Endodermal cell (in vitro differentiated cells): ENCODE measurements around the gene SNAPC5. TPM values are rescaled to one million over a fixed set of nuclear protein-coding genes. Genes with fewer than 3 reads are reported as not detected.
"Not testable (repeated sequence)": the region's sequence is repeated elsewhere in the genome, so short reads cannot be mapped to it uniquely, and the experiment has no call there.

Source experiments
- DNase-seq: peaks from one replicate; pipeline ENCODE4 v3.0.0-alpha.2; 2017
- H3K27ac ChIP-seq: 2 replicates; pipeline ENCODE4 v1.5.1; 2013; ENCODE audit warnings: mild to moderate bottlenecking, low read depth, low read length, moderate library complexity
- H3K27me3 ChIP-seq: 2 replicates; pipeline ENCODE4 v1.6.1; 2013; ENCODE audit warnings: mild to moderate bottlenecking, low read length, moderate library complexity; ENCODE audit not compliant: insufficient read depth, control insufficient read depth, poor library complexity, severe bottlenecking
- H3K36me3 ChIP-seq: 2 replicates; pipeline ENCODE4 v1.7.0; 2013; ENCODE audit warnings: mild to moderate bottlenecking, low read length, moderate library complexity; ENCODE audit not compliant: control insufficient read depth, insufficient read depth
- H3K4me1 ChIP-seq: one replicate; pipeline ENCODE4 v1.7.0; 2013; ENCODE audit warnings: low read length; ENCODE audit not compliant: control insufficient read depth, insufficient read depth
- H3K4me3 ChIP-seq: 2 replicates; pipeline ENCODE4 v1.5.1; 2013; ENCODE audit warnings: mild to moderate bottlenecking, low read length, moderate library complexity
- H3K9ac ChIP-seq: 2 replicates; pipeline ENCODE4 v1.6.1; 2013; ENCODE audit warnings: mild to moderate bottlenecking, low read length, moderate library complexity; ENCODE audit not compliant: poor library complexity, severe bottlenecking; ENCODE audit errors: extremely low read depth
- H3K9me3 ChIP-seq: 2 replicates; pipeline ENCODE4 v1.6.1; 2013; ENCODE audit warnings: mild to moderate bottlenecking, low read length, moderate library complexity; ENCODE audit not compliant: control insufficient read depth
- H3K27ac Mint-ChIP-seq: 2 replicates; pipeline ENCODE4 v1.8.0; 2020; ENCODE audit warnings: mixed read lengths
- H3K27me3 Mint-ChIP-seq: 2 replicates; pipeline ENCODE4 v1.8.0; 2021; ENCODE audit warnings: mild to moderate bottlenecking, mixed read lengths; ENCODE audit not compliant: insufficient read depth
- H3K36me3 Mint-ChIP-seq: 2 replicates; pipeline ENCODE4 v1.8.0; 2020; ENCODE audit warnings: low read depth, mixed read lengths
- H3K4me1 Mint-ChIP-seq: 2 replicates; pipeline ENCODE4 v1.8.0; 2020; ENCODE audit warnings: mixed read lengths
- H3K4me3 Mint-ChIP-seq: 2 replicates; pipeline ENCODE4 v1.8.0; 2020; ENCODE audit warnings: mild to moderate bottlenecking, moderate library complexity, mixed read lengths
- H3K9me3 Mint-ChIP-seq: 2 replicates; pipeline ENCODE4 v1.8.0; 2020; ENCODE audit warnings: mild to moderate bottlenecking, mixed read lengths
- WGBS, 2 experiments: methylation state at CpG; one replicate each; pipeline versions ENCODE4 v1.1.5 to v1.1.7; 2013; ENCODE audit warnings: missing lambda C conversion rate in 2 of 2, mixed read lengths in 1 of 2; ENCODE audit not compliant: insufficient coverage in 1 of 2, insufficient read length in 1 of 2; 5-methylcytosine and 5-hydroxymethylcytosine counted together
- total RNA-seq, 2 donors: library from RNA; stranded (reverse); fragmentation: NEBNext Ultra II Directional in 1 of 2; extraction: Animal tissue kit (Norgen Biotek cat#: 25700) in 1 of 2; gene quantifications; 2 replicates in 1 of 2; 3 replicates in 1 of 2; pipeline ENCODE4 v1.2.1, GENCODE V29; 2021
- TF ChIP-seq, protein P1 (sequence below): fragments of 200-600 bp; sonication (generic); conservative IDR thresholded peaks from 2 replicates; pipeline ENCODE4 v1.5.0; 2021; ENCODE audit warnings: antibody characterized with exemption, mild to moderate bottlenecking

Gene SNAPC5
- total RNA-seq, 2 donors from 2014 or later = 25.4 to 27.4 TPM

DNA sequence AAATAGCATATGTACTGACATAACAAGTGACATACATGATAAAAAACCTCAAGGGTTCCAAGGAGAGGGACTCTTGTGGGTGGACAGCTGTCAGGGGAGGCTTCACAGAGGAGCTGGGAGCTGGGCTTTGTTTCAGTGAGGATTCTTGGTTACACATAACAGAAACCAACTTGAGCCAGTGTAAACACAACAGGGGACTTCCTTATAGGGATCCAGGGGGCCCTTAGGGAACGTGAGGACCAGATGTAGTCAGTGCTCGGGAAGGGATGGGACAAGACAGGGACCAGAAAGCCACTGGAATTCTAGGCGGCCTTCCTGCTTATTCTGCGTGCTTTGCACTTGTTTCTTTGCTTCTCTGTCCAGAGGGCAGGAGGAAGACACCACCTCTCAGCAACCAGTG, 34.9 kb downstream of the SNAPC5 start:
- Mint-ChIP-seq H3K36me3 (peaks cover 50% of the 10 kb centered on the region), H3K27me3 (no peaks in the 10 kb centered on the region), H3K4me1 (peaks cover 38% of the 10 kb centered on the region), H3K4me3 (no peak overlapping the region), H3K9me3 (peaks cover 39% of the 10 kb centered on the region), H3K27ac (peak overlapping the region; percentile 81)
- Histone ChIP-seq H3K27me3 (no peaks in the 10 kb centered on the region), H3K9me3 (peaks cover 38% of the 10 kb centered on the region), H3K36me3 (peaks cover 48% of the 10 kb centered on the region), H3K4me1 (peaks cover 13% of the 10 kb centered on the region), H3K4me3 (no peak overlapping the region), H3K9ac (no peak overlapping the region), H3K27ac (no peak overlapping the region)
- TF ChIP-seq, protein P1, sequence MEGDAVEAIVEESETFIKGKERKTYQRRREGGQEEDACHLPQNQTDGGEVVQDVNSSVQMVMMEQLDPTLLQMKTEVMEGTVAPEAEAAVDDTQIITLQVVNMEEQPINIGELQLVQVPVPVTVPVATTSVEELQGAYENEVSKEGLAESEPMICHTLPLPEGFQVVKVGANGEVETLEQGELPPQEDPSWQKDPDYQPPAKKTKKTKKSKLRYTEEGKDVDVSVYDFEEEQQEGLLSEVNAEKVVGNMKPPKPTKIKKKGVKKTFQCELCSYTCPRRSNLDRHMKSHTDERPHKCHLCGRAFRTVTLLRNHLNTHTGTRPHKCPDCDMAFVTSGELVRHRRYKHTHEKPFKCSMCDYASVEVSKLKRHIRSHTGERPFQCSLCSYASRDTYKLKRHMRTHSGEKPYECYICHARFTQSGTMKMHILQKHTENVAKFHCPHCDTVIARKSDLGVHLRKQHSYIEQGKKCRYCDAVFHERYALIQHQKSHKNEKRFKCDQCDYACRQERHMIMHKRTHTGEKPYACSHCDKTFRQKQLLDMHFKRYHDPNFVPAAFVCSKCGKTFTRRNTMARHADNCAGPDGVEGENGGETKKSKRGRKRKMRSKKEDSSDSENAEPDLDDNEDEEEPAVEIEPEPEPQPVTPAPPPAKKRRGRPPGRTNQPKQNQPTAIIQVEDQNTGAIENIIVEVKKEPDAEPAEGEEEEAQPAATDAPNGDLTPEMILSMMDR = no peak
- 63 to 85% methylated on average over 3 to 4 of the region's 4 CpGs for WGBS, 2 experiments
- DNase-seq = no peak

DNA sequence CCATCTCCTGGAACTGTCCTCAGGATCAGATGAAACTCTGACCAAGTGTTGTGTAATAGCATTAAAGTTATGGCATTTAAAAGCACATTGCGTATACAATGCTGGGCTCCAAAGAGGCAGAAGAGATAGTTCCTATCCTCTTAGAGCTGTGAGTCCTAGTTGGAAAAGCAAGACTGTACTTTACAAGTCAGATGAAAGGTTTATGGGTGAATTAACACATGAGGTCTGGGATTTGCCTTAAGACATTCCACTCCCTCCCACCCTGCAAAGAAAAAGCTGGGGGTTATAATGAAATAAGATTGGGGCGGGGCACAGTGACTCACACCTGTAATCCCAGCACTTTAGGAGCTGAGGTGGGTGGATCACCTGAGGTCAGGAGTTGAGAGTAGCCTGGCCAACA, 35.6 kb downstream of the SNAPC5 start:
- peaks cover 13% of the 10 kb centered on the region for H3K4me1 ChIP-seq
- H3K27ac ChIP-seq = no peak overlapping the region
- H3K27ac Mint-ChIP-seq = no peak overlapping the region
- TF ChIP-seq, protein P1 = no peak
- H3K27me3 ChIP-seq = no peaks in the 10 kb centered on the region
- DNase-seq = no peak
- peaks cover 32% of the 10 kb centered on the region for H3K9me3 Mint-ChIP-seq
- 85 to 100% methylated on average over 1 to 2 of the region's 2 CpGs for whole genome bisulfite sequencing, 2 experiments
- no peak overlapping the region for H3K9ac ChIP-seq
- H3K4me3 ChIP-seq = no peak overlapping the region
- H3K4me3 Mint-ChIP-seq = no peak overlapping the region
- H3K9me3 ChIP-seq = peaks cover 31% of the 10 kb centered on the region
- peaks cover 40% of the 10 kb centered on the region for H3K36me3 ChIP-seq
- peaks cover 42% of the 10 kb centered on the region for H3K36me3 Mint-ChIP-seq
- H3K4me1 Mint-ChIP-seq = peaks cover 38% of the 10 kb centered on the region
- H3K27me3 Mint-ChIP-seq = no peaks in the 10 kb centered on the region

DNA sequence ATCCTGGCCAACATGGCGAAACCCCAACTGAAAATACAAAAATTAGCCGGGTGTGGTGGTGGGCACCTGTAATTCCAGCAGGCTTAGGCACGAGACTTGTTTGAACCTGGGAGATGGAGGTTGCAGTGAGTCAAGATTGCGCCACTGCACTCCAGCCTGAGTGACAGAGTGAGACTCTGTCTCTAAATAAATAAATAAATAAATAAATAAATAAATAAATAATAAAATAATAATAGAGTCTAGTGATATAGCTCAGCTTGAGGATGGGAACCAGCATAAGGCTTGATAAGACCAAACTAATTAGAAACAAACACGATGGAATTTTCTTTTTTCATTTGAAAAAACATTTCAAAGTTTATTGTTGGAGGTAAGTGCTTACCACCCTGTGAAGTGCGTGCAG, 36.3 kb downstream of the SNAPC5 start:
- not testable (repeated sequence) for H3K27me3 ChIP-seq, H3K27ac Mint-ChIP-seq, H3K9ac ChIP-seq, H3K4me3 Mint-ChIP-seq, H3K4me3 ChIP-seq, H3K27ac ChIP-seq, H3K27me3 Mint-ChIP-seq, DNase-seq
- Mint-ChIP-seq H3K9me3 (peaks cover 26% of the 10 kb centered on the region), H3K4me1 (peaks cover 38% of the 10 kb centered on the region), H3K36me3 (peaks cover 36% of the 10 kb centered on the region)
- Histone ChIP-seq H3K9me3 (peaks cover 24% of the 10 kb centered on the region), H3K4me1 (peaks cover 13% of the 10 kb centered on the region), H3K36me3 (peaks cover 34% of the 10 kb centered on the region)
- WGBS, 2 experiments = 92 to 98% methylated on average over 2 to 6 of the region's 6 CpGs
